Measurements from ENCODE around the gene NRARP. TPM values are rescaled to one million over a fixed set of nuclear protein-coding genes. Genes with fewer than 3 reads are reported as not detected.

Gene NRARP
- total and polyA plus RNA-seq, 4 donors = 0.48 to 1.3 (median 0.93) TPM; not detected in 1

- H3K9me3 ChIP-seq (ENCODE audit: control insufficient read depth in 4 of 4, low read length in 3 of 4) = no peaks in the 10 kb centered on the region
- H3K4me1 ChIP-seq (ENCODE audit: control insufficient read depth in 4 of 4, insufficient read depth in 4 of 4, low read length in 3 of 4) = peaks cover 2 to 13% (median 5%) of the 10 kb centered on the region in 4 donors
- H3K36me3 ChIP-seq (ENCODE audit: control insufficient read depth in 4 of 4, insufficient read depth in 3 of 4, low read depth in 1 of 4, low read length in 3 of 4) = no peaks in the 10 kb centered on the region
- H3K27me3 ChIP-seq (ENCODE audit: control insufficient read depth in 4 of 4, insufficient read depth in 4 of 4, low read length in 3 of 4) = no peaks in the 10 kb centered on the region
- no peak overlapping the region for H3K9ac ChIP-seq (ENCODE audit: low read depth in 1 of 2, low read length in 2 of 2)
- no peak for DNase-seq (ENCODE audit: low spot score)
- WGBS = 57% methylated on average over 85 of the region's 85 CpGs
- no peak overlapping the region for H3K4me3 ChIP-seq (ENCODE audit: low read depth in 1 of 3, low read length in 3 of 3)
- H3K27ac ChIP-seq (ENCODE audit: low read depth in 1 of 2, low read length in 2 of 2) = no peak overlapping the region
- TF ChIP-seq GABPA (IDR thresholded peaks at IDR 0.05 in 1 of 2, conservative IDR thresholded peaks at IDR 0.05 in 1 of 2) (no peak), MAX (IDR thresholded peaks at IDR 0.05) (no peak), RXRA (IDR thresholded peaks at IDR 0.05) (no peak), FOXA2 (IDR thresholded peaks at IDR 0.05) (no peak), ZBTB33 (IDR thresholded peaks at IDR 0.05) (no peak), HNF4A (conservative IDR thresholded peaks at IDR 0.05) (no peak), YY1 (IDR thresholded peaks at IDR 0.05) (no peak), NR2F2 (IDR thresholded peaks at IDR 0.05) (no peak), RAD21 (IDR thresholded peaks at IDR 0.05) (no peak)
Measured at GRCh38 chr9:137280474-137281344, 21.4 kb downstream of the NRARP start.

GRCh38 chr9:137279741-137280473, 22.2 kb downstream of the NRARP start:
- Histone ChIP-seq H3K27ac (ENCODE audit: low read depth in 1 of 2, low read length in 2 of 2) (no peak overlapping the region), H3K36me3 (ENCODE audit: control insufficient read depth in 4 of 4, insufficient read depth in 3 of 4, low read depth in 1 of 4, low read length in 3 of 4) (no peaks in the 10 kb centered on the region), H3K4me1 (ENCODE audit: control insufficient read depth in 4 of 4, insufficient read depth in 4 of 4, low read length in 3 of 4) (peaks cover 2 to 16% (median 5%) of the 10 kb centered on the region in 4 donors), H3K9ac (ENCODE audit: low read depth in 1 of 2, low read length in 2 of 2) (no peak overlapping the region), H3K9me3 (ENCODE audit: control insufficient read depth in 4 of 4, low read length in 3 of 4) (no peaks in the 10 kb centered on the region), H3K4me3 (ENCODE audit: low read depth in 1 of 3, low read length in 3 of 3) (no peak overlapping the region), H3K27me3 (ENCODE audit: control insufficient read depth in 4 of 4, insufficient read depth in 4 of 4, low read length in 3 of 4) (no peaks in the 10 kb centered on the region)
- 93% methylated on average over 41 of the region's 41 CpGs for WGBS
- no peak for DNase-seq (ENCODE audit: low spot score)
- TF ChIP-seq RAD21 (IDR thresholded peaks at IDR 0.05) (no peak), FOXA1 (IDR thresholded peaks at IDR 0.05) (no peak), HNF4G (IDR thresholded peaks at IDR 0.05) (no peak), CTCF (IDR thresholded peaks at IDR 0.05; ENCODE audit: low read depth, low read length, missing input control) (no peak), REST (IDR thresholded peaks at IDR 0.05) (no peak), NR2F2 (IDR thresholded peaks at IDR 0.05) (no peak), GABPA (IDR thresholded peaks at IDR 0.05 in 1 of 2, conservative IDR thresholded peaks at IDR 0.05 in 1 of 2) (no peak)

Data from liver (tissue), 9 donors.